ENCODE results near the gene BCL2L14. TPM values are rescaled to one million over a fixed set of nuclear protein-coding genes. Genes with fewer than 3 reads are reported as not detected.

BCL2L14 gene
- total RNA-seq, 1 donor from 2014 or later = 0.64 TPM

DNA sequence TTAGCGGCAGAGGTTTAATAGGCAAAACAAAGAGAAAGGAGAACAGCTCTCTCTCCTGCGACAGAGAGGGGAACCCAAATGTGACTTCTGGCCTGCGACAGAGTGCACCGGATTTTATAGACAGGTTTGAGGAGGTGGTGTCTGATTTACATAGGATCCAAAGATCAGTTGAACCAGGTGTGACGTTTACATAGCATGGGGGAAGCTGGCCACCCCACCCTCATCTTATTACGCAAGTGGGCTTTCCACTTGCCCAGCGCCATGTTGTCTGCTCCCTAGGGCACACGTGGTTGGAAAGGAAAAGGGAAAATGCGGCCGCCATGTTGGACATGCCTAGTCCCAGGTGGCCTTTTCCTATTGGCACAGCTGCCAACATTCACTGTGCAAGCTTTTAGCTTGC is 17.4 kb downstream of the BCL2L14 start:
- peaks cover 13% of the 10 kb centered on the region for H3K27me3 Mint-ChIP-seq (ENCODE audit: unreplicated experiment)
- peaks cover 6% of the 10 kb centered on the region for H3K36me3 Mint-ChIP-seq (ENCODE audit: low read depth, unreplicated experiment)
- DNase-seq (ENCODE audit: low spot score) = no peak
- H3K4me3 Mint-ChIP-seq (ENCODE audit: unreplicated experiment) = no peak overlapping the region
- TF ChIP-seq, protein P1, sequence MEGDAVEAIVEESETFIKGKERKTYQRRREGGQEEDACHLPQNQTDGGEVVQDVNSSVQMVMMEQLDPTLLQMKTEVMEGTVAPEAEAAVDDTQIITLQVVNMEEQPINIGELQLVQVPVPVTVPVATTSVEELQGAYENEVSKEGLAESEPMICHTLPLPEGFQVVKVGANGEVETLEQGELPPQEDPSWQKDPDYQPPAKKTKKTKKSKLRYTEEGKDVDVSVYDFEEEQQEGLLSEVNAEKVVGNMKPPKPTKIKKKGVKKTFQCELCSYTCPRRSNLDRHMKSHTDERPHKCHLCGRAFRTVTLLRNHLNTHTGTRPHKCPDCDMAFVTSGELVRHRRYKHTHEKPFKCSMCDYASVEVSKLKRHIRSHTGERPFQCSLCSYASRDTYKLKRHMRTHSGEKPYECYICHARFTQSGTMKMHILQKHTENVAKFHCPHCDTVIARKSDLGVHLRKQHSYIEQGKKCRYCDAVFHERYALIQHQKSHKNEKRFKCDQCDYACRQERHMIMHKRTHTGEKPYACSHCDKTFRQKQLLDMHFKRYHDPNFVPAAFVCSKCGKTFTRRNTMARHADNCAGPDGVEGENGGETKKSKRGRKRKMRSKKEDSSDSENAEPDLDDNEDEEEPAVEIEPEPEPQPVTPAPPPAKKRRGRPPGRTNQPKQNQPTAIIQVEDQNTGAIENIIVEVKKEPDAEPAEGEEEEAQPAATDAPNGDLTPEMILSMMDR (IDR thresholded peaks at IDR 0.05; ENCODE audit: unreplicated experiment) = no peak
- H3K4me1 Mint-ChIP-seq (ENCODE audit: unreplicated experiment) = peaks cover 37% of the 10 kb centered on the region
- H3K27ac Mint-ChIP-seq (ENCODE audit: unreplicated experiment) = no peak overlapping the region
- H3K9me3 Mint-ChIP-seq (ENCODE audit: unreplicated experiment) = no peaks in the 10 kb centered on the region

- H3K36me3 Mint-ChIP-seq (ENCODE audit: low read depth, unreplicated experiment) = peaks cover 6% of the 10 kb centered on the region
- H3K27me3 Mint-ChIP-seq (ENCODE audit: unreplicated experiment) = peaks cover 13% of the 10 kb centered on the region
- no peak overlapping the region for H3K4me3 Mint-ChIP-seq (ENCODE audit: unreplicated experiment)
- TF ChIP-seq, protein P1 (IDR thresholded peaks at IDR 0.05; ENCODE audit: unreplicated experiment) = no peak
- no peak overlapping the region for H3K27ac Mint-ChIP-seq (ENCODE audit: unreplicated experiment)
- no peaks in the 10 kb centered on the region for H3K9me3 Mint-ChIP-seq (ENCODE audit: unreplicated experiment)
- H3K4me1 Mint-ChIP-seq (ENCODE audit: unreplicated experiment) = peaks cover 32% of the 10 kb centered on the region
- DNase-seq (ENCODE audit: low spot score) = no peak
Observed at GRCh38 chr12:12088761-12089160, 18.0 kb downstream of the BCL2L14 start.

DNA sequence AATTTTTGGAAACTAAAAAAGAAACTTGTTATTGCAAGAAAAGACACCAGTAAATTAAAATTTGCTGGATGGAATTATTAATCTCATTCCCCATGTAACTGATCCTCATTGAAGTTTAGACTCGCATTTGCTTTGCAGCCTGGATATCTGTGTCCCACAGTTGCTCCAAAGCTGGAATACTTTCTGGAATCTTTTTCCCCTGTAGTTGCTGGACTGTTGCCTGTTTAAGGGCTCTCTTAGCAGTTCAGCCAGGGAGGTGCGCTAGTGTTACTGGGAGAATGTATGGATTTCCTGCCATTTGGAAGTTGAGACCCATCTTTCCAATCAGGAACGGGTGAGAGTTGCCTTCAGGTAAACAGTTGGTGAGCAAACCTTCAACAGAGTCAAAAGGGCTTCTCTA is 20.3 kb downstream of the BCL2L14 start:
- TF ChIP-seq, protein P1 (IDR thresholded peaks at IDR 0.05; ENCODE audit: unreplicated experiment) = no peak
- peaks cover 9% of the 10 kb centered on the region for H3K36me3 Mint-ChIP-seq (ENCODE audit: low read depth, unreplicated experiment)
- no peak for DNase-seq (ENCODE audit: low spot score)
- no peak overlapping the region for H3K4me3 Mint-ChIP-seq (ENCODE audit: unreplicated experiment)
- peaks cover 42% of the 10 kb centered on the region for H3K4me1 Mint-ChIP-seq (ENCODE audit: unreplicated experiment)
- H3K9me3 Mint-ChIP-seq (ENCODE audit: unreplicated experiment) = no peaks in the 10 kb centered on the region
- H3K27ac Mint-ChIP-seq (ENCODE audit: unreplicated experiment) = no peak overlapping the region
- peaks cover 10% of the 10 kb centered on the region for H3K27me3 Mint-ChIP-seq (ENCODE audit: unreplicated experiment)

GRCh38 chr12:12091977-12092663 is 21.4 kb downstream of the BCL2L14 start:
- Mint-ChIP-seq H3K27ac (ENCODE audit: unreplicated experiment) (no peak overlapping the region), H3K27me3 (ENCODE audit: unreplicated experiment) (peaks cover 9% of the 10 kb centered on the region), H3K4me3 (ENCODE audit: unreplicated experiment) (no peak overlapping the region), H3K9me3 (ENCODE audit: unreplicated experiment) (no peaks in the 10 kb centered on the region), H3K4me1 (ENCODE audit: unreplicated experiment) (peaks cover 33% of the 10 kb centered on the region), H3K36me3 (ENCODE audit: low read depth, unreplicated experiment) (peaks cover 6% of the 10 kb centered on the region)
- no peak for DNase-seq (ENCODE audit: low spot score)
- TF ChIP-seq, protein P1 (IDR thresholded peaks at IDR 0.05; ENCODE audit: unreplicated experiment) = no peak

GRCh38 chr12:12094481-12094880 is 23.7 kb downstream of the BCL2L14 start:
- H3K4me1 Mint-ChIP-seq (ENCODE audit: unreplicated experiment) = peaks cover 41% of the 10 kb centered on the region
- H3K27ac Mint-ChIP-seq (ENCODE audit: unreplicated experiment) = no peak overlapping the region
- H3K4me3 Mint-ChIP-seq (ENCODE audit: unreplicated experiment) = no peak overlapping the region
- TF ChIP-seq, protein P1 (IDR thresholded peaks at IDR 0.05; ENCODE audit: unreplicated experiment) = no peak
- DNase-seq (ENCODE audit: low spot score) = no peak
- H3K27me3 Mint-ChIP-seq (ENCODE audit: unreplicated experiment) = peaks cover 7% of the 10 kb centered on the region
- H3K9me3 Mint-ChIP-seq (ENCODE audit: unreplicated experiment) = no peaks in the 10 kb centered on the region
- peaks cover 4% of the 10 kb centered on the region for H3K36me3 Mint-ChIP-seq (ENCODE audit: low read depth, unreplicated experiment)
